Hair follicle dermal papilla cell (primary cell): Measurements from ENCODE around the gene STARD7. TPM values are rescaled to one million over a fixed set of nuclear protein-coding genes. Genes with fewer than 3 reads are reported as not detected.

ENCODE experiments used
- total RNA-seq: library from RNA; depleted of rRNA; stranded (reverse); fragments of >200 nt; gene quantifications from 2 replicates; pipeline ENCODE4 v1.2.3, GENCODE V29; 2012

The STARD7 gene
- 237 and 250 TPM in 2 replicates for total RNA-seq

GRCh38 chr2:96208143-96209010, at the start of gene STARD7:
STARD7 (minus strand) TSS chr2:96208827; CDS start chr2:96208434, 393 bp downstream.

GRCh38 chr2:96145036-96145847, 63.4 kb downstream of the STARD7 start, which contains the start of gene DUSP2:
DUSP2 (minus strand) TSS chr2:96145440; CDS start chr2:96145354, 86 bp downstream.

GRCh38 chr2:96138179-96139145, 70.2 kb downstream of the STARD7 start, which contains the start of gene ASTL:
ASTL (minus strand) TSS chr2:96138502; CDS start chr2:96138436, 66 bp downstream.

Other genes with a start within 250 kb of the STARD7 start
- 56.3 and 67.2 TPM in 2 replicates for gene ANKRD36C, start 217.0 kb downstream of the STARD7 start, total RNA-seq
- 4.1 and 10.2 TPM in 2 replicates for gene GPAT2, start 173.9 kb downstream of the STARD7 start, total RNA-seq
- gene ADRA2B, start 92.3 kb downstream of the STARD7 start, total RNA-seq: 0.12 TPM in 1 of 2 replicates, not detected in the other
- not detected in 2 replicates for gene ASTL, start 70.3 kb downstream of the STARD7 start, total RNA-seq
- 2.2 and 2.6 TPM in 2 replicates for gene DUSP2, start 63.4 kb downstream of the STARD7 start, total RNA-seq
- 41.0 and 41.7 TPM in 2 replicates for gene TMEM127, start 57.2 kb upstream of the STARD7 start, total RNA-seq
- 90.3 and 110 TPM in 2 replicates for gene CIAO1, start 57.4 kb upstream of the STARD7 start, total RNA-seq
- 49.7 and 56.1 TPM in 2 replicates for gene SNRNP200, start 96.7 kb upstream of the STARD7 start, total RNA-seq
- 6.6 and 10.7 TPM in 2 replicates for gene ITPRIPL1, start 116.5 kb upstream of the STARD7 start, total RNA-seq
- gene NCAPH, start 126.9 kb upstream of the STARD7 start, total RNA-seq: 1.9 and 3.2 TPM in 2 replicates